ENCODE results near the gene PARD3B. TPM values are rescaled to one million over a fixed set of nuclear protein-coding genes. Genes with fewer than 3 reads are reported as not detected.

PARD3B gene
- total RNA-seq, 1 experiment from 2014 or later, result 2.0 TPM

- POLR2A ChIA-PET, result no interaction called here
- intact Hi-C loops (cut with micrococcal nuclease), result no loop called here
- no peak for DNase-seq (ENCODE audit: low read depth, low spot score)
- H3K36me3 ChIP-seq (ENCODE audit: control insufficient read depth in 1 of 2, insufficient read depth in 2 of 2, low read length in 2 of 2), result no peaks in the 10 kb centered on the region
- no peak overlapping the region for H2AFZ ChIP-seq (ENCODE audit: low read depth, low read length, poor library complexity, severe bottlenecking)
- H3K4me2 ChIP-seq (ENCODE audit: low read length), result no peak overlapping the region
- no peak overlapping the region for H3K9ac ChIP-seq (ENCODE audit: low read length)
- RAD21 ChIA-PET (ENCODE audit: low non-redundant PET in 1 of 2, low total read pairs in 2 of 2, uncharacterized antibody in 2 of 2, unreplicated experiment in 2 of 2), result no interaction called here
- no peaks in the 10 kb centered on the region for H3K79me2 ChIP-seq (ENCODE audit: insufficient read depth, low read length)
- 0 out of 2 replicates have a peak, but pooled peaks cover 5% of the 10 kb centered on the region for H3K27me3 ChIP-seq (ENCODE audit: insufficient read depth, low read length)
- H3K9me3 ChIP-seq (ENCODE audit: control insufficient read depth in 1 of 2, insufficient read depth in 1 of 2, low read depth in 1 of 2, low read length in 2 of 2), result no peaks in the 10 kb centered on the region
- H3K4me3 ChIP-seq (replicated peaks in 1 of 2; ENCODE audit: low read depth in 1 of 2, low read length in 2 of 2), result no peak overlapping the region
- no peaks in the 10 kb centered on the region for H3K4me1 ChIP-seq (ENCODE audit: control insufficient read depth in 1 of 2, insufficient read depth in 2 of 2, low read length in 2 of 2)
- no peak for TF ChIP-seq SIN3A (IDR thresholded peaks at IDR 0.05; ENCODE audit: low read depth)
- TF ChIP-seq SRF (IDR thresholded peaks at IDR 0.05; ENCODE audit: low read depth), result no peak
- TF ChIP-seq, protein P1, sequence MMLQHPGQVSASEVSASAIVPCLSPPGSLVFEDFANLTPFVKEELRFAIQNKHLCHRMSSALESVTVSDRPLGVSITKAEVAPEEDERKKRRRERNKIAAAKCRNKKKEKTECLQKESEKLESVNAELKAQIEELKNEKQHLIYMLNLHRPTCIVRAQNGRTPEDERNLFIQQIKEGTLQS (IDR thresholded peaks at IDR 0.05), result no peak
- no peak for TF ChIP-seq EZH2 (IDR thresholded peaks at IDR 0.05)
- TF ChIP-seq CBX3 (IDR thresholded peaks at IDR 0.05; ENCODE audit: low read depth), result no peak
- no peak for TF ChIP-seq ZBTB33 (IDR thresholded peaks at IDR 0.05; ENCODE audit: extremely low read depth, insufficient replicate concordance, low read length)
- TF ChIP-seq CEBPB (IDR thresholded peaks at IDR 0.05; ENCODE audit: low read depth), result no peak
- CTCF ChIA-PET, result no interaction called here
- no peak overlapping the region for H3K27ac ChIP-seq (ENCODE audit: low read depth, low read length)
- ATAC-seq, result no peak
- no peaks in the 10 kb centered on the region for H4K20me1 ChIP-seq (ENCODE audit: insufficient read depth)
- H3K9me2 ChIP-seq (ENCODE audit: insufficient read depth), result no peaks in the 10 kb centered on the region
- no TSS peak for BruUV-seq (replicated peaks)
Observed at GRCh38 chr2:205511221-205511620, 965.9 kb downstream of the PARD3B start.

- TF ChIP-seq CEBPB (IDR thresholded peaks at IDR 0.05; ENCODE audit: low read depth) (no peak), TCF7L2 (IDR thresholded peaks at IDR 0.05; ENCODE audit: borderline replicate concordance, extremely low read depth, insufficient read depth, insufficient read length) (no peak), EGR1 (IDR thresholded peaks at IDR 0.05; ENCODE audit: low read depth) (no peak), EZH2phosphoT487 (IDR thresholded peaks at IDR 0.05; ENCODE audit: borderline replicate concordance) (no peak), EZH2 (IDR thresholded peaks at IDR 0.05) (no peak), ELF1 (IDR thresholded peaks at IDR 0.05; ENCODE audit: borderline replicate concordance, low read depth) (no peak), RAD21 (IDR thresholded peaks at IDR 0.05; ENCODE audit: low read depth) (no peak), YY1 (IDR thresholded peaks at IDR 0.05; ENCODE audit: extremely low read depth, insufficient replicate concordance, low read depth, low read length) (no peak), MAX (IDR thresholded peaks at IDR 0.05) (no peak), SIN3A (IDR thresholded peaks at IDR 0.05; ENCODE audit: low read depth) (no peak), CBX3 (IDR thresholded peaks at IDR 0.05; ENCODE audit: low read depth) (no peak)
- TF ChIP-seq, protein P1 (IDR thresholded peaks at IDR 0.05), result no peak
- TF ChIP-seq, protein P2, sequence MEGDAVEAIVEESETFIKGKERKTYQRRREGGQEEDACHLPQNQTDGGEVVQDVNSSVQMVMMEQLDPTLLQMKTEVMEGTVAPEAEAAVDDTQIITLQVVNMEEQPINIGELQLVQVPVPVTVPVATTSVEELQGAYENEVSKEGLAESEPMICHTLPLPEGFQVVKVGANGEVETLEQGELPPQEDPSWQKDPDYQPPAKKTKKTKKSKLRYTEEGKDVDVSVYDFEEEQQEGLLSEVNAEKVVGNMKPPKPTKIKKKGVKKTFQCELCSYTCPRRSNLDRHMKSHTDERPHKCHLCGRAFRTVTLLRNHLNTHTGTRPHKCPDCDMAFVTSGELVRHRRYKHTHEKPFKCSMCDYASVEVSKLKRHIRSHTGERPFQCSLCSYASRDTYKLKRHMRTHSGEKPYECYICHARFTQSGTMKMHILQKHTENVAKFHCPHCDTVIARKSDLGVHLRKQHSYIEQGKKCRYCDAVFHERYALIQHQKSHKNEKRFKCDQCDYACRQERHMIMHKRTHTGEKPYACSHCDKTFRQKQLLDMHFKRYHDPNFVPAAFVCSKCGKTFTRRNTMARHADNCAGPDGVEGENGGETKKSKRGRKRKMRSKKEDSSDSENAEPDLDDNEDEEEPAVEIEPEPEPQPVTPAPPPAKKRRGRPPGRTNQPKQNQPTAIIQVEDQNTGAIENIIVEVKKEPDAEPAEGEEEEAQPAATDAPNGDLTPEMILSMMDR (IDR thresholded peaks at IDR 0.05 in 2 of 3, conservative IDR thresholded peaks at IDR 0.05 in 1 of 3; ENCODE audit: borderline replicate concordance in 1 of 3, insufficient read depth in 1 of 3, low read depth in 2 of 3, low read length in 2 of 3), result no peak
- Histone ChIP-seq H4K20me1 (ENCODE audit: insufficient read depth) (no peaks in the 10 kb centered on the region), H3K9me3 (ENCODE audit: control insufficient read depth in 1 of 2, insufficient read depth in 1 of 2, low read depth in 1 of 2, low read length in 2 of 2) (no peaks in the 10 kb centered on the region), H3K27ac (ENCODE audit: low read depth, low read length) (no peak overlapping the region), H3K4me3 (replicated peaks in 1 of 2; ENCODE audit: low read depth in 1 of 2, low read length in 2 of 2) (no peak overlapping the region), H3K79me2 (ENCODE audit: insufficient read depth, low read length) (no peaks in the 10 kb centered on the region), H3K9ac (ENCODE audit: low read length) (no peak overlapping the region), H3K36me3 (ENCODE audit: control insufficient read depth in 1 of 2, insufficient read depth in 2 of 2, low read length in 2 of 2) (no peaks in the 10 kb centered on the region), H3K27me3 (ENCODE audit: insufficient read depth, low read length) (0 out of 2 replicates have a peak, but pooled peaks cover 5% of the 10 kb centered on the region), H3K4me1 (ENCODE audit: control insufficient read depth in 1 of 2, insufficient read depth in 2 of 2, low read length in 2 of 2) (no peaks in the 10 kb centered on the region), H3K9me2 (ENCODE audit: insufficient read depth) (no peaks in the 10 kb centered on the region), H3K4me2 (ENCODE audit: low read length) (no peak overlapping the region), H2AFZ (ENCODE audit: low read depth, low read length, poor library complexity, severe bottlenecking) (no peak overlapping the region)
- BruUV-seq (replicated peaks), result no TSS peak
- ATAC-seq, result no peak
- no peak for DNase-seq (ENCODE audit: low read depth, low spot score)
- RAD21 ChIA-PET (ENCODE audit: low non-redundant PET in 1 of 2, low total read pairs in 2 of 2, uncharacterized antibody in 2 of 2, unreplicated experiment in 2 of 2), result no interaction called here
- CTCF ChIA-PET, result no interaction called here
- POLR2A ChIA-PET, result no interaction called here
- intact Hi-C loops (cut with micrococcal nuclease), result no loop called here
Observed at GRCh38 chr2:205511641-205512040, 966.4 kb downstream of the PARD3B start.
